ENCODE data around the gene GUCD1. TPM values are rescaled to one million over a fixed set of nuclear protein-coding genes. Genes with fewer than 3 reads are reported as not detected.

The GUCD1 gene
- total RNA-seq, 2 experiments from 2014 or later: 114 to 144 TPM

- Histone ChIP-seq H3K4me3 (ENCODE audit: low read depth, low read length, poor library complexity, severe bottlenecking) (no peak overlapping the region), H3K4me2 (ENCODE audit: low read length) (no peak overlapping the region), H3K9me3 (ENCODE audit: low read length) (no peaks in the 10 kb centered on the region), H3K27ac (ENCODE audit: low read depth, low read length, poor library complexity, severe bottlenecking) (no peak overlapping the region), H3K9me2 (ENCODE audit: insufficient read depth, low read length) (no peaks in the 10 kb centered on the region), H3K36me3 (ENCODE audit: insufficient read depth, low read length) (no peaks in the 10 kb centered on the region), H3K79me2 (ENCODE audit: insufficient read depth, low read depth, low read length) (no peaks in the 10 kb centered on the region), H4K20me1 (ENCODE audit: insufficient read depth, low read length) (no peaks in the 10 kb centered on the region), H3K4me1 (ENCODE audit: insufficient read depth, low read length, poor library complexity, severe bottlenecking) (no peaks in the 10 kb centered on the region), H2AFZ (ENCODE audit: low read length) (no peak overlapping the region)
- DNase-seq (ENCODE audit: low spot score): no peak
- no peak for TF ChIP-seq EZH2phosphoT487 (IDR thresholded peaks at IDR 0.05; ENCODE audit: borderline replicate concordance, low read depth, low read length)
- no peak for TF ChIP-seq CTCF (conservative IDR thresholded peaks at IDR 0.05; ENCODE audit: low read length)
- intact Hi-C loops (cut with micrococcal nuclease; ENCODE audit: unreplicated experiment): no loop called here
- BruUV-seq (replicated peaks): no TSS peak
- POLR2A ChIA-PET: no interaction called here
- CTCF ChIA-PET (ENCODE audit: unreplicated experiment): no interaction called here
Measured at GRCh38 chr22:24492391-24492790, 62.5 kb downstream of the GUCD1 start.

Other genes starting within 250 kb of the GUCD1 start
- 31.2 and 35.7 TPM in 2 replicates for gene ADORA2A, start 127.5 kb downstream of the GUCD1 start, total RNA-seq (2014; rRNA removed; shearing (Covaris generic))
- 29.5 and 35.0 TPM in 2 replicates for gene ADORA2A, start 127.5 kb downstream of the GUCD1 start, total RNA-seq (2022)
- gene UPB1, start 59.8 kb downstream of the GUCD1 start, total RNA-seq (2014; rRNA removed; shearing (Covaris generic)): 0.13 and 0.69 TPM in 2 replicates
- gene UPB1, start 59.8 kb downstream of the GUCD1 start, total RNA-seq (2022): 0.70 and 0.85 TPM in 2 replicates
- gene SNRPD3, start 861 bp upstream of the GUCD1 start, total RNA-seq (2014; rRNA removed; shearing (Covaris generic)): 264 and 278 TPM in 2 replicates
- 153 and 166 TPM in 2 replicates for gene SNRPD3, start 861 bp upstream of the GUCD1 start, total RNA-seq (2022)
- gene LRRC75B, start 37.9 kb upstream of the GUCD1 start, total RNA-seq (2014; rRNA removed; shearing (Covaris generic)): not detected in 2 replicates
- gene LRRC75B, start 37.9 kb upstream of the GUCD1 start, total RNA-seq (2022): not detected in 2 replicates
- 5.8 and 14.0 TPM in 2 replicates for gene GGT1, start 48.1 kb upstream of the GUCD1 start, total RNA-seq (2014; rRNA removed; shearing (Covaris generic))
- gene GGT1, start 48.1 kb upstream of the GUCD1 start, total RNA-seq (2022): 4.0 and 5.1 TPM in 2 replicates
- gene PIWIL3, start 219.6 kb upstream of the GUCD1 start, total RNA-seq (2014; rRNA removed; shearing (Covaris generic)): not detected in 2 replicates
- not detected in 2 replicates for gene PIWIL3, start 219.6 kb upstream of the GUCD1 start, total RNA-seq (2022)

Data from OCI-LY7 (cell line).